ENCODE measurements around the gene RASA3.
A peak's percentile ranks its signal among the peaks of the same experiment; 100 is the strongest.
"Not testable (repeated sequence)": the region's sequence is repeated elsewhere in the genome, so short reads cannot be mapped to it uniquely, and the experiment has no call there.

The RASA3 gene

GRCh38 chr13:114140906-114141250 lies 8.5 kb upstream of the RASA3 start:
- Histone ChIP-seq H3K27me3 (ENCODE audit: control insufficient read depth in 1 of 2, insufficient read depth in 2 of 2, low read length in 2 of 2) (no peaks in the 10 kb centered on the region), H3K9me3 (ENCODE audit: control insufficient read depth in 2 of 2, low read length in 2 of 2) (no peaks in the 10 kb centered on the region), H3K4me1 (ENCODE audit: control insufficient read depth, insufficient read depth, low read length) (peaks cover 6% of the 10 kb centered on the region), H3K4me3 (ENCODE audit: low read length in 2 of 2) (no peak overlapping the region), H3K9ac (ENCODE audit: low read length in 2 of 2) (no peak overlapping the region), H3K27ac (ENCODE audit: low read length) (no peak overlapping the region), H3K36me3 (ENCODE audit: control insufficient read depth in 2 of 2, insufficient read depth in 2 of 2, low read length in 2 of 2) (no peaks in the 10 kb centered on the region)

GRCh38 chr13:114140131-114140905 lies 7.9 kb upstream of the RASA3 start:
- no peaks in the 10 kb centered on the region for H3K27me3 ChIP-seq (ENCODE audit: control insufficient read depth in 1 of 2, insufficient read depth in 2 of 2, low read length in 2 of 2)
- H3K9ac ChIP-seq (ENCODE audit: low read length in 2 of 2): no peak overlapping the region
- no peaks in the 10 kb centered on the region for H3K9me3 ChIP-seq (ENCODE audit: control insufficient read depth in 2 of 2, low read length in 2 of 2)
- no peak overlapping the region for H3K27ac ChIP-seq (ENCODE audit: low read length)
- H3K4me1 ChIP-seq (ENCODE audit: control insufficient read depth, insufficient read depth, low read length): peaks cover 6% of the 10 kb centered on the region
- H3K36me3 ChIP-seq (ENCODE audit: control insufficient read depth in 2 of 2, insufficient read depth in 2 of 2, low read length in 2 of 2): no peaks in the 10 kb centered on the region
- no peak overlapping the region for H3K4me3 ChIP-seq (ENCODE audit: low read length in 2 of 2)

GRCh38 chr13:114136576-114136975 lies 4.2 kb upstream of the RASA3 start:
- no peak overlapping the region for H3K27ac ChIP-seq (ENCODE audit: low read length)
- H3K27me3 ChIP-seq (ENCODE audit: control insufficient read depth in 1 of 2, insufficient read depth in 2 of 2, low read length in 2 of 2): no peaks in the 10 kb centered on the region
- H3K9ac ChIP-seq (ENCODE audit: low read length in 2 of 2): no peak overlapping the region
- H3K9me3 ChIP-seq (ENCODE audit: control insufficient read depth in 2 of 2, low read length in 2 of 2): no peaks in the 10 kb centered on the region
- H3K4me3 ChIP-seq (ENCODE audit: low read length in 2 of 2): no peak overlapping the region
- peaks cover 8% of the 10 kb centered on the region for H3K4me1 ChIP-seq (ENCODE audit: control insufficient read depth, insufficient read depth, low read length)
- H3K36me3 ChIP-seq (ENCODE audit: control insufficient read depth in 2 of 2, insufficient read depth in 2 of 2, low read length in 2 of 2): no peaks in the 10 kb centered on the region

GRCh38 chr13:114135731-114136171 lies 3.3 kb upstream of the RASA3 start:
- Histone ChIP-seq H3K36me3 (ENCODE audit: control insufficient read depth in 2 of 2, insufficient read depth in 2 of 2, low read length in 2 of 2) (no peaks in the 10 kb centered on the region), H3K9ac (ENCODE audit: low read length in 2 of 2) (no peak overlapping the region), H3K4me3 (ENCODE audit: low read length in 2 of 2) (no peak overlapping the region), H3K27me3 (ENCODE audit: control insufficient read depth in 1 of 2, insufficient read depth in 2 of 2, low read length in 2 of 2) (no peaks in the 10 kb centered on the region), H3K4me1 (ENCODE audit: control insufficient read depth, insufficient read depth, low read length) (peaks cover 16% of the 10 kb centered on the region), H3K9me3 (ENCODE audit: control insufficient read depth in 2 of 2, low read length in 2 of 2) (no peaks in the 10 kb centered on the region), H3K27ac (ENCODE audit: low read length) (no peak overlapping the region)

- Histone ChIP-seq H3K4me1 (ENCODE audit: control insufficient read depth, insufficient read depth, low read length) (peaks cover 23% of the 10 kb centered on the region), H3K27ac (ENCODE audit: low read length) (no peak overlapping the region), H3K27me3 (ENCODE audit: control insufficient read depth in 1 of 2, insufficient read depth in 2 of 2, low read length in 2 of 2) (no peaks in the 10 kb centered on the region), H3K36me3 (ENCODE audit: control insufficient read depth in 2 of 2, insufficient read depth in 2 of 2, low read length in 2 of 2) (no peaks in the 10 kb centered on the region), H3K4me3 (ENCODE audit: low read length in 2 of 2) (no peak overlapping the region), H3K9me3 (ENCODE audit: control insufficient read depth in 2 of 2, low read length in 2 of 2) (no peaks in the 10 kb centered on the region), H3K9ac (ENCODE audit: low read length in 2 of 2) (no peak overlapping the region)
These were observed 2.7 kb upstream of the RASA3 start for GRCh38 chr13:114134944-114135610.

GRCh38 chr13:114134111-114134943 lies 1.9 kb upstream of the RASA3 start:
- H3K4me3 ChIP-seq (ENCODE audit: low read length in 2 of 2): no peak overlapping the region
- no peak overlapping the region for H3K27ac ChIP-seq (ENCODE audit: low read length)
- no peaks in the 10 kb centered on the region for H3K27me3 ChIP-seq (ENCODE audit: control insufficient read depth in 1 of 2, insufficient read depth in 2 of 2, low read length in 2 of 2)
- no peaks in the 10 kb centered on the region for H3K36me3 ChIP-seq (ENCODE audit: control insufficient read depth in 2 of 2, insufficient read depth in 2 of 2, low read length in 2 of 2)
- H3K9me3 ChIP-seq (ENCODE audit: control insufficient read depth in 2 of 2, low read length in 2 of 2): no peaks in the 10 kb centered on the region
- no peak overlapping the region for H3K9ac ChIP-seq (ENCODE audit: low read length in 2 of 2)
- peaks cover 30% of the 10 kb centered on the region for H3K4me1 ChIP-seq (ENCODE audit: control insufficient read depth, insufficient read depth, low read length)

GRCh38 chr13:114133552-114133951 lies 1.1 kb upstream of the RASA3 start:
- not testable (repeated sequence) for H3K9me3 ChIP-seq (ENCODE audit: control insufficient read depth in 2 of 2, low read length in 2 of 2); H3K4me3 ChIP-seq (ENCODE audit: low read length in 2 of 2); H3K27ac ChIP-seq (ENCODE audit: low read length); H3K36me3 ChIP-seq (ENCODE audit: control insufficient read depth in 2 of 2, insufficient read depth in 2 of 2, low read length in 2 of 2); H3K27me3 ChIP-seq (ENCODE audit: control insufficient read depth in 1 of 2, insufficient read depth in 2 of 2, low read length in 2 of 2); H3K9ac ChIP-seq (ENCODE audit: low read length in 2 of 2)
- peaks cover 37% of the 10 kb centered on the region for H3K4me1 ChIP-seq (ENCODE audit: control insufficient read depth, insufficient read depth, low read length)

- H3K4me1 ChIP-seq (ENCODE audit: control insufficient read depth, insufficient read depth, low read length): peaks cover 41% of the 10 kb centered on the region
- H3K27me3 ChIP-seq (ENCODE audit: control insufficient read depth in 1 of 2, insufficient read depth in 2 of 2, low read length in 2 of 2); H3K4me3 ChIP-seq (ENCODE audit: low read length in 2 of 2); H3K9me3 ChIP-seq (ENCODE audit: control insufficient read depth in 2 of 2, low read length in 2 of 2); H3K36me3 ChIP-seq (ENCODE audit: control insufficient read depth in 2 of 2, insufficient read depth in 2 of 2, low read length in 2 of 2); H3K27ac ChIP-seq (ENCODE audit: low read length); H3K9ac ChIP-seq (ENCODE audit: low read length in 2 of 2): not testable (repeated sequence)
These were observed 703 bp upstream of the RASA3 start for GRCh38 chr13:114133126-114133525.

- peak overlapping the region; percentile 70 for H3K27ac ChIP-seq (ENCODE audit: low read length)
- no peaks in the 10 kb centered on the region for H3K36me3 ChIP-seq (ENCODE audit: control insufficient read depth in 2 of 2, insufficient read depth in 2 of 2, low read length in 2 of 2)
- peaks cover 54% of the 10 kb centered on the region for H3K4me1 ChIP-seq (ENCODE audit: control insufficient read depth, insufficient read depth, low read length)
- H3K9me3 ChIP-seq (ENCODE audit: control insufficient read depth in 2 of 2, low read length in 2 of 2): no peaks in the 10 kb centered on the region
- peak overlapping the region; percentile 69 to 78 for H3K9ac ChIP-seq (ENCODE audit: low read length in 2 of 2)
- peak overlapping the region; percentile 91 to 96 for H3K4me3 ChIP-seq (ENCODE audit: low read length in 2 of 2)
- H3K27me3 ChIP-seq (ENCODE audit: control insufficient read depth in 1 of 2, insufficient read depth in 2 of 2, low read length in 2 of 2): no peaks in the 10 kb centered on the region
These were observed 622 bp downstream of the RASA3 start for GRCh38 chr13:114131583-114132418.

All from stomach smooth muscle (tissue), 2 donors.